DLD1 (cell line): ENCODE measurements around the gene RALGPS1.
"Not testable (repeated sequence)": the region's sequence is repeated elsewhere in the genome, so short reads cannot be mapped to it uniquely, and the experiment has no call there.

ENCODE experiments used
- in situ Hi-C: cut with HindIII; loops from 2 replicates; pipeline ENCODE4 v1.10.0; 2017; ENCODE audit warnings: low sequenced_read_pairs

Gene RALGPS1

GRCh38 chr9:127168756-127169574 is 254.4 kb downstream of the RALGPS1 start:
- in situ Hi-C loops = no loop called here

- in situ Hi-C loops = no loop called here
Observed at GRCh38 chr9:127169575-127169883, 254.9 kb downstream of the RALGPS1 start.

- in situ Hi-C loops = no loop called here
Observed at GRCh38 chr9:127170103-127170502, 255.5 kb downstream of the RALGPS1 start.

GRCh38 chr9:127170652-127171051 is 256.1 kb downstream of the RALGPS1 start:
- in situ Hi-C loops = no loop called here

GRCh38 chr9:127171348-127171747 is 256.8 kb downstream of the RALGPS1 start:
- in situ Hi-C loops = not testable (repeated sequence)

GRCh38 chr9:127172066-127172707 is 257.6 kb downstream of the RALGPS1 start:
- in situ Hi-C loops = no loop called here

- in situ Hi-C loops = no loop called here
Observed at GRCh38 chr9:127173063-127173462, 258.5 kb downstream of the RALGPS1 start.

GRCh38 chr9:127174386-127175318 is 260.1 kb downstream of the RALGPS1 start:
- in situ Hi-C loops = no loop called here

GRCh38 chr9:127175319-127175715 is 260.7 kb downstream of the RALGPS1 start:
- in situ Hi-C loops = no loop called here

GRCh38 chr9:127175764-127176163 is 261.2 kb downstream of the RALGPS1 start:
- in situ Hi-C loops = no loop called here

- in situ Hi-C loops = no loop called here
Observed at GRCh38 chr9:127176631-127177030, 262.0 kb downstream of the RALGPS1 start.

- in situ Hi-C loops = no loop called here
Observed at GRCh38 chr9:127177231-127177630, 262.6 kb downstream of the RALGPS1 start.

- in situ Hi-C loops = no loop called here
Observed at GRCh38 chr9:127177665-127178265, 263.2 kb downstream of the RALGPS1 start.

- in situ Hi-C loops = no loop called here
Observed at GRCh38 chr9:127178686-127179632, 264.4 kb downstream of the RALGPS1 start.

- in situ Hi-C loops = no loop called here
Observed at GRCh38 chr9:127179633-127180441, 265.3 kb downstream of the RALGPS1 start.

- in situ Hi-C loops = no loop called here
Observed at GRCh38 chr9:127180457-127181314, 266.1 kb downstream of the RALGPS1 start.

- in situ Hi-C loops = no loop called here
Observed at GRCh38 chr9:127181315-127181580, 266.7 kb downstream of the RALGPS1 start.

GRCh38 chr9:127181595-127182190 is 267.1 kb downstream of the RALGPS1 start:
- in situ Hi-C loops = no loop called here
